MV-4-11 (cell line): ENCODE results near the gene ADSS1.
A peak's percentile ranks its signal among the peaks of the same experiment; 100 is the strongest.

Experiments used
- DNase-seq: peaks from one replicate; lab custom pipeline; 2025; lab: John Stamatoyannopoulos, UW

ADSS1 gene

DNA sequence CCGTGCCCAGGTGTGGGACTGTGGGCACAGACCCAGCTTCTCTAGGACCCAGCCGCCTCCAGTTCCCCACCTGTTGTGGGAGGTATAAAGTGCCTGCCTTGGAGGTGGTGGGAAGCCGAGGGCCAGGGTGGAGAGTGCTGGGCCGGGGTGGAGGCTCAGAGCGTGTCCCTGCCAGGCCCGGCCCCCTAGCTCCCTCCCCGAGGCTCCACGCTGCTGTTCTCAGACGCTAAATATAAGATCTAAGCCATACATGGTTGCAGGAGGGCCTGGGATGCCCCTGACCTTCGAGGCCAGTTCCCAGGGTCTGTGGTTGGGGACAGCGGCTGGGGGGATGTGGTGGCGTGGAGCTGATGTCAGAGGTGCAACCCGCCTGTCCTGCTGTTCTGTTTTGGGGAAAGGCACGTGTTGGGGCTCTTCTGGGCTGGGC, 23.8 kb upstream of the ADSS1 start:
- DNase-seq = no peak

DNA sequence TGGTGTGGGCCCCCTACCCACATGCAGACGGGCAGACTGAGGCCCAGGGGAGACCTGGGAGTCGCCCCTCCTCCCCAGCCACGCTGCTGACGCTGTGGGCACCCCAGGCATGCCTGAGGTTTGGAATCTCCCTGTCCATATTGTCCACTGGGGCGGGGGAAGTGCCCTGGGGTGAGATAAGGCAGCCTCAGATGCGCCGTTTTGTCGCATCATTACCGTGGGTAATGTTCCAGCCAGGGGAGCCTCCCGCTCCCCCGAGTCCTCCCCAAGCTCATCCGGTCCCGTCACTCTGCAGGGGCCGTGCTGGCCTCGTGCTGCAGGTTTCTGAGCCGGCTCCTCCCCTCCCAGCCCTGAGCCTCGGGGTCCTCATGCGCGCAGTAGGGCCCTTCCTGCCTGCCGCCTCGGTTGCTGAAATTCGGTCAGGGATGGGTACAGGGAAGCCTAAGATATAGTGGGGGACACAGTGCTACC, 23.2 kb upstream of the ADSS1 start:
- DNase-seq = no peak

DNA sequence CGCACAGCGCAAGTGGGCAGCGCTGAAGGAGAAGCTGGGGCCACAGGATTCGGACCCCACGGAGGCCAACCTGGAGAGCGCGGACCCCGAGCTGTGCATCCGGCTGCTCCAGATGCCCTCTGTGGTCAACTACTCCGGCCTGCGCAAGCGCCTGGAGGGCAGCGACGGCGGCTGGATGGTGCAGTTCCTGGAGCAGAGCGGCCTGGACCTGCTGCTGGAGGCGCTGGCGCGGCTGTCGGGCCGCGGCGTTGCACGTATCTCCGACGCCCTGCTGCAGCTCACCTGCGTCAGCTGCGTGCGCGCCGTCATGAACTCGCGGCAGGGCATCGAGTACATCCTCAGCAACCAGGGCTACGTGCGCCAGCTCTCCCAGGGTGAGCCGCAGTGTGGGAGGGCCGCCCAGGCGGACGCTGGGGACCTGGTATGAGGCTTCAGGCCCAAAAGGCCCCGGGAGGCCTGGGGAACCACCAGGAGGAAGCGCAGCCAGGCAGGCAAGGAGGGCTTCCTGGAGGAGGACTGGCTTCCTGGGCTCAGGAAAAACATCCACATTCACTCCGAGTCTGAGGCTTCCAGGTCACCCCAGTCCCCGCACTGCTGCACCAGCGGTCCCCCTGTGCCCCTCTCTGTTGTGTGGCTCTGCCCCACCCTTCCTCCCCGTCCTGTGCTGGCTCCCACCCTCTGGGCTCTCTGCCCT, 22.5 kb upstream of the ADSS1 start:
- no peak for DNase-seq

- DNase-seq = no peak
These were observed 21.9 kb upstream of the ADSS1 start for GRCh38 chr14:104702106-104702505.

GRCh38 chr14:104702673-104703072, 21.4 kb upstream of the ADSS1 start:
- DNase-seq = no peak

DNA sequence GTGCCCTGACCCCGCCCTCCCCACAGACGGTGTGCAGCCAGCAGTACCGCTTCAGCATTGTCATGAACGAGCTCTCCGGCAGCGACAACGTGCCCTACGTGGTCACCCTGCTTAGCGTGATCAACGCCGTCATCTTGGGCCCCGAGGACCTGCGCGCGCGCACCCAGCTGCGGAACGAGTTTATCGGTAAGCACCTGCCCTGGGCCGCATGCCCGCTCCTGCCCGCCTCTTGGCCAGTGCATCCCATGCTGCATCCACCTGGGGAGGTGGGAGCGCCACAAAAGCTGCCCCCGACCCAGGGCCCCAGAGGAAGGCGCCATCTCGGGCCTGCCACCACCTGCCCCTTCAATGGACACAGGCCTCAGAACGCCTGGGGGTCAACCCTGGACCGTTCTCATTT, 20.8 kb upstream of the ADSS1 start:
- DNase-seq = no peak

- DNase-seq = no peak
These were observed 19.8 kb upstream of the ADSS1 start for GRCh38 chr14:104704252-104704651.

GRCh38 chr14:104705340-104706047, 18.5 kb upstream of the ADSS1 start:
- DNase-seq = no peak

DNA sequence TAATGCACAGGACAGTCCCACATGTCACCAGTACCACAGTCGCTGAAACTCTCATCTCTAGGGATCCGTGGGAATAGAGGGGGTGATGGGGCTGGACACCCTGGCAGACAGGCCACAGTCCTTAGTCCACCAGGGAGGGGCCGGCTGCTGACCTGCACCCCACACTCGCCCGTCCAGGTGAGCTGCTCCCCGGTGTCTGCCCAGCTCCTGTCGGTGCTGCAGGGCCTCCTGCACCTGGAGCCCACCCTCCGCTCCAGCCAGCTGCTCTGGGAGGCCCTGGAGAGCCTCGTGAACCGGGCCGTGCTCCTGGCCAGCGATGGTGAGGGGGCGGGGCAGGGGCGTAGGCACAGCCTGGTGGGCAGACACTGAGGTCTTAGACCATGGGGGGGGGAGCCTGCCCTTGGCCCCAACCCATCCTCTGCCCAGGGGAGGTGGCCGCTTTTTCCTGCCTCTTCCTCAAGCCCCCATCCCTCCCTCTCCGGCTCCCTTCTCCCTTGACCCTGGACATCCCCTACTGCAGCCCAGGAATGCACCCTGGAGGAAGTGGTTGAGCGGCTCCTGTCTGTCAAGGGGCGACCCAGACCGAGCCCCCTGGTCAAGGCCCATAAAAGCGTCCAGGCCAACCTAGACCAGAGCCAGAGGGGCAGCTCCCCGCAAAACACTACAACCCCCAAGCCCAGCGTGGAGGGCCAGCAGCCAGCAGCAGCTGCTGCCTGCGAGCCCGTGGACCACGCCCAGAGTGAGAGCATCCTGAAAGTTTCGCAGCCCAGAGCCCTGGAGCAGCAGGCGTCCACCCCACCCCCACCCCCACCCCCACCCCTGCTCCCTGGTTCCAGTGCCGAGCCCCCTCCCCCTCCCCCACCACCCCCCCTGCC, 17.1 kb upstream of the ADSS1 start:
- DNase-seq = no peak

GRCh38 chr14:104707608-104708595, 16.1 kb upstream of the ADSS1 start:
- DNase-seq = no peak

GRCh38 chr14:104708606-104709268, 15.3 kb upstream of the ADSS1 start:
- peak; percentile 11 for DNase-seq

GRCh38 chr14:104709387-104710039, 14.5 kb upstream of the ADSS1 start:
- no peak for DNase-seq

DNA sequence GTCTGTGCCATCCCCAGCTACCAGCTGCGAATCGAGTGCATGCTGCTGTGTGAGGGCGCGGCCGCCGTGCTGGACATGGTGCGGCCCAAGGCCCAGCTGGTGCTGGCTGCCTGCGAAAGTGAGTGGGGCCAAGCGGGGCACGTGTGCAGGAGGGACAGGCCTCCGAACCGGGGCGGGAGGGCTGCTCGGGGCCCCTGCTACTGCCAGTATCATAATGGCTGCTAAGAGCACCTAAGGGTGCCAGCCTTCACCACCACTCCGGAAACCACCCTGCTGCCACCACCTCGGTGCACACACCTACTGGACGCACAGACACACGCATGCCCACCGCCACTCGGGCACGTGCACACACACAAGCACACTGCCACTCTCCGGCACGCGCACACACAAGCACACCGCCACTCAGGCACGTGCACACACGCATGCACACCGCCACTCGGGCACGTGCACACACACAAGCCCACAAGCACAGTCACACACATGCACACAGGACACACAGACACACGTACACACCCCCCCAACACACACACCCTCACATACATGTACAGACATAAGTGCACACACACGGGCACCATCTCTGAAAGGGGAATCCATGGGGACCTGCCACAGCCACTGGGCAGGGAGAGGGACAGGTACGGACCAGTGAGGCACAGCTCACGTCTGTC, 13.8 kb upstream of the ADSS1 start:
- DNase-seq = no peak

GRCh38 chr14:104712881-104713734, 10.9 kb upstream of the ADSS1 start:
- DNase-seq = peak; percentile 24

DNA sequence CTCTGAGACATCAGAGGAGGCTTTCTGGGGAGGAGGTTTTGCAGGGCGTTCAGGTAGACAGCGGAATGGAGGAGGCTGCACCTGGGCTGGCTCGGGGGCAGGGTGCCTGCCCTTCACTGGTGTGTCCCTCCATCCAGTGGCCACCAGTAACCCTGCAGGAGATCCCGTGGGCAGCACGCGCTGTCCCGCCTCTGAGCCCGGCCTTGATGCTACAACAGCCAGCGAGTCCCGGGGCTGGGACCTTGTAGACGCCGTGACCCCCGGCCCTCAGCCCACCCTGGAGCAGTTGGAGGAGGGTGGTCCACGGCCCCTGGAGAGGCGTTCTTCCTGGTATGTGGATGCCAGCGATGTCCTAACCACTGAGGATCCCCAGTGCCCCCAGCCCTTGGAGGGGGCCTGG, 10.0 kb upstream of the ADSS1 start:
- DNase-seq = no peak

- DNase-seq = no peak
These were observed 9.3 kb upstream of the ADSS1 start for GRCh38 chr14:104714681-104715080.

DNA sequence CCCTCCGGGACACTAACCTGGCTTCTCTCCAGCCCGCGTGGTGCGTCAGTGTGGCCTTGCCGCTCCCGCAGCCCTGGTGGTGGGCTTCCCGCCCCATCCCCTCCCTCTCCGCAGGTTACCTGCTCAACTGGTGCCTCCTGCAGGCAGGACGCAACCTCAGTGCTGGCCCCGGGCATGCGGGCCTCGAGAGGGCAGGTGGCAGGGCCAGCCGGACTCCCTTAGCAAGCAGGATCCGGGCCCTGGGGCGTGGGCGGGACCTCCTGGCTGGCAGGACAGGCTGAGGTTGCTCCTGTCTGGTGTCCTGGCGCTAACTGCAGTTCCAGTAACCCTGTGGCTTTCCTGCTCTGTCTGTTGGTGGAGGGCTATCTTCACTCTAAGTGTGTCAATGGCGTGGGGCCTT, 8.6 kb upstream of the ADSS1 start:
- no peak for DNase-seq

DNA sequence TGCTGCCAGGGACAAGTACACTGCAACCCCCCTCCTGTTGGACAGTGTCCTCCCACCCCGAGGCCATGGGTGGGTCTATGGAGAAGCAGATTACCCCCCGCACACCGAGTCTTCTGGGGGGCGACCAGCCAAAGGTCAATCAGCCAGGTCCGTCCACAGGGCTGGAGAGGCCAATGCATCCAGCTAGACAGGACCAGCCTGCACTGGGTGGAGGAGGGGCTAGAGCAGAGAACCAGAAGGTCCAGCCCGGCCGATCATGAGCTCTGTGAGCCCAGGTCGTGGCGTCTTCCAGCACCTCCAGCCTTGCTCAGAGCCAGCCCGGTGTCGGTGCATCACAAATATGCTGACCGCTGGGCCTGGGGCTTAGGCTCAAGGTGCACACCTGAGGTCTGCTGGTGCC, 8.2 kb upstream of the ADSS1 start:
- no peak for DNase-seq

DNA sequence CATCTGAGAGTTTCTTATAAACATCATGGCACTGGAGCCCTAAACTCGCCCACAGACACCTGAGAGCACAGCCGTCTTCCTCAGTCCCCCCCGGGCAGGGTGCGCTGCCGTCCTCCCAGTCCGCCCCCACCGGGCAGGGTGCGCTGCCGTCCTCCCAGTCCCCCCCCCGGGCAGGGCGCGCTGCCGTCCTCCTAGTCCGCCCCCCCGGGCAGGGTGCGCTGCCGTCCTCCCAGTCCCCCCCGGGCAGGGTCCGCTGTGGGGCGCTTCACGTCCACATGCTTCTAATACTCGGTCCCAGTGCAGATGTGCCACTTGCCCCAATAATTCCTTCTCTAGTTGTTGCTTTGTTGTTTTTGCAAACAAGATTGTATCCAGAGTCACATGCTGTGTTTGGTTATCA, 6.9 kb upstream of the ADSS1 start:
- DNase-seq = no peak
